ENCODE results near the gene IFNL1.

The IFNL1 gene

GRCh38 chr19:39251846-39252245 lies 44.4 kb upstream of the IFNL1 start:
- Histone ChIP-seq H3K4me3 (replicated peaks; ENCODE audit: low read depth, low read length) (no peak overlapping the region), H3K36me3 (ENCODE audit: control insufficient read depth, insufficient read depth, low read length) (no peaks in the 10 kb centered on the region), H3K27me3 (replicated peaks; ENCODE audit: control insufficient read depth, insufficient read depth, low read length) (no peaks in the 10 kb centered on the region; the same call in 1 of the 2 replicates)
- no peak for DNase-seq (ENCODE audit: extremely low read depth, insufficient read length)
- no peak for TF ChIP-seq CTCF (IDR thresholded peaks at IDR 0.05; ENCODE audit: insufficient read depth, low read length, poor library complexity, severe bottlenecking)

- no peaks in the 10 kb centered on the region; the same call in 1 of the 2 replicates for H3K27me3 ChIP-seq (replicated peaks; ENCODE audit: control insufficient read depth, insufficient read depth, low read length)
- H3K36me3 ChIP-seq (ENCODE audit: control insufficient read depth, insufficient read depth, low read length) = no peaks in the 10 kb centered on the region
- no peak for TF ChIP-seq CTCF (IDR thresholded peaks at IDR 0.05; ENCODE audit: insufficient read depth, low read length, poor library complexity, severe bottlenecking)
- no peak for DNase-seq (ENCODE audit: extremely low read depth, insufficient read length)
- no peak overlapping the region for H3K4me3 ChIP-seq (replicated peaks; ENCODE audit: low read depth, low read length)
Measured at GRCh38 chr19:39252458-39252857, 43.7 kb upstream of the IFNL1 start.

GRCh38 chr19:39253374-39254149 lies 42.6 kb upstream of the IFNL1 start:
- no peak for TF ChIP-seq CTCF (IDR thresholded peaks at IDR 0.05; ENCODE audit: insufficient read depth, low read length, poor library complexity, severe bottlenecking)
- no peaks in the 10 kb centered on the region for H3K36me3 ChIP-seq (ENCODE audit: control insufficient read depth, insufficient read depth, low read length)
- no peak overlapping the region for H3K4me3 ChIP-seq (replicated peaks; ENCODE audit: low read depth, low read length)
- no peak for DNase-seq (ENCODE audit: extremely low read depth, insufficient read length)
- H3K27me3 ChIP-seq (replicated peaks; ENCODE audit: control insufficient read depth, insufficient read depth, low read length) = no peaks in the 10 kb centered on the region; the same call in 1 of the 2 replicates

GRCh38 chr19:39254531-39255345 lies 41.5 kb upstream of the IFNL1 start:
- Histone ChIP-seq H3K4me3 (replicated peaks; ENCODE audit: low read depth, low read length) (no peak overlapping the region), H3K27me3 (replicated peaks; ENCODE audit: control insufficient read depth, insufficient read depth, low read length) (no peaks in the 10 kb centered on the region; the same call in 1 of the 2 replicates), H3K36me3 (ENCODE audit: control insufficient read depth, insufficient read depth, low read length) (no peaks in the 10 kb centered on the region)
- TF ChIP-seq CTCF (IDR thresholded peaks at IDR 0.05; ENCODE audit: insufficient read depth, low read length, poor library complexity, severe bottlenecking) = no peak
- DNase-seq (ENCODE audit: extremely low read depth, insufficient read length) = no peak

- H3K27me3 ChIP-seq (replicated peaks; ENCODE audit: control insufficient read depth, insufficient read depth, low read length) = no peaks in the 10 kb centered on the region; the same call in 1 of the 2 replicates
- DNase-seq (ENCODE audit: extremely low read depth, insufficient read length) = no peak
- no peaks in the 10 kb centered on the region for H3K36me3 ChIP-seq (ENCODE audit: control insufficient read depth, insufficient read depth, low read length)
- no peak overlapping the region for H3K4me3 ChIP-seq (replicated peaks; ENCODE audit: low read depth, low read length)
- TF ChIP-seq CTCF (IDR thresholded peaks at IDR 0.05; ENCODE audit: insufficient read depth, low read length, poor library complexity, severe bottlenecking) = no peak
Measured at GRCh38 chr19:39257227-39257626, 39.0 kb upstream of the IFNL1 start.
